HEK293 (cell line): ENCODE data around the gene AKAP8.
"Not testable (repeated sequence)": the region's sequence is repeated elsewhere in the genome, so short reads cannot be mapped to it uniquely, and the experiment has no call there.

Experiments used
- CTCF ChIP-seq: fragments of 450-650 bp; formaldehyde crosslinking; IDR thresholded peaks from 2 replicates; pipeline ENCODE4 v1.5.1; 2016; ENCODE audit warnings: missing biosample characterization, missing genetic modification characterization
- HOXA7 ChIP-seq: sonication (generic); formaldehyde crosslinking; IDR thresholded peaks from 2 replicates; pipeline ENCODE4 v1.8.1; 2022; ENCODE audit warnings: missing genetic modification reagents, borderline replicate concordance
- TRIM28 ChIP-seq: IDR thresholded peaks from 2 replicates; pipeline ENCODE4 v1.6.1; 2011; ENCODE audit warnings: low read length, control low read depth, borderline replicate concordance
- ZBTB7A ChIP-seq: fragments of 450-650 bp; formaldehyde crosslinking; IDR thresholded peaks from 2 replicates; pipeline ENCODE4 v1.5.1; 2016; ENCODE audit warnings: low read depth, missing biosample characterization, missing genetic modification characterization
- TF ChIP-seq, protein P1 (sequence below): sonication (generic); formaldehyde crosslinking; IDR thresholded peaks from 2 replicates; pipeline ENCODE4 v1.8.1; 2022; ENCODE audit warnings: mild to moderate bottlenecking, moderate library complexity, missing genetic modification reagents
- TF ChIP-seq, protein P2 (sequence below): fragments of 450-650 bp; formaldehyde crosslinking; IDR thresholded peaks from 2 replicates; pipeline ENCODE4 v1.5.1; 2016; ENCODE audit warnings: missing biosample characterization, missing genetic modification characterization

- not testable (repeated sequence) for TF ChIP-seq CTCF; TRIM28; ZBTB7A; HOXA7 (CRISPR knock-in tag)
- TF ChIP-seq, protein P1, sequence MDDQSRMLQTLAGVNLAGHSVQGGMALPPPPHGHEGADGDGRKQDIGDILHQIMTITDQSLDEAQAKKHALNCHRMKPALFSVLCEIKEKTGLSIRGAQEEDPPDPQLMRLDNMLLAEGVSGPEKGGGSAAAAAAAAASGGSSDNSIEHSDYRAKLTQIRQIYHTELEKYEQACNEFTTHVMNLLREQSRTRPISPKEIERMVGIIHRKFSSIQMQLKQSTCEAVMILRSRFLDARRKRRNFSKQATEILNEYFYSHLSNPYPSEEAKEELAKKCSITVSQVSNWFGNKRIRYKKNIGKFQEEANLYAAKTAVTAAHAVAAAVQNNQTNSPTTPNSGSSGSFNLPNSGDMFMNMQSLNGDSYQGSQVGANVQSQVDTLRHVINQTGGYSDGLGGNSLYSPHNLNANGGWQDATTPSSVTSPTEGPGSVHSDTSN (CRISPR knock-in tag), result not testable (repeated sequence)
- TF ChIP-seq, protein P2, sequence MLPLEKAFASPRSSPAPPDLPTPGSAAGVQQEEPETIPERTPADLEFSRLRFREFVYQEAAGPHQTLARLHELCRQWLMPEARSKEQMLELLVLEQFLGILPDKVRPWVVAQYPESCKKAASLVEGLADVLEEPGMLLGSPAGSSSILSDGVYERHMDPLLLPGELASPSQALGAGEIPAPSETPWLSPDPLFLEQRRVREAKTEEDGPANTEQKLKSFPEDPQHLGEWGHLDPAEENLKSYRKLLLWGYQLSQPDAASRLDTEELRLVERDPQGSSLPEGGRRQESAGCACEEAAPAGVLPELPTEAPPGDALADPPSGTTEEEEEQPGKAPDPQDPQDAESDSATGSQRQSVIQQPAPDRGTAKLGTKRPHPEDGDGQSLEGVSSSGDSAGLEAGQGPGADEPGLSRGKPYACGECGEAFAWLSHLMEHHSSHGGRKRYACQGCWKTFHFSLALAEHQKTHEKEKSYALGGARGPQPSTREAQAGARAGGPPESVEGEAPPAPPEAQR (tag by site-specific recombination), result not testable (repeated sequence)
Observed at GRCh38 chr19:15335992-15336391, 43.6 kb downstream of the AKAP8 start.
